HepG2 (cell line): ENCODE results near the gene BABAM2. TPM values are rescaled to one million over a fixed set of nuclear protein-coding genes. Genes with fewer than 3 reads are reported as not detected.
A peak's percentile ranks its signal among the peaks of the same experiment; 100 is the strongest.

Experiments
- ATAC-seq: fragments of 200-7000 bp; cut with Tn5 transposase; 3 replicates; pipeline ENCODE4 v1.9.1; 2020; ENCODE audit warnings: mild to moderate bottlenecking, moderate library complexity
- BruUV-seq: library from RNA; stranded (reverse); fragments of 400-500 nt; replicated peaks from 2 replicates; lab custom pipeline; 2021; lab: Mats Ljungman, UMichigan
- CTCF ChIA-PET: fragments of 300-600 bp; formaldehyde crosslinking; extraction: SDS; loops from one replicate; lab custom pipeline; 2021; ENCODE audit warnings: low total read pairs, inconsistent platforms, low intra/inter-chr PET ratio; lab: Yijun Ruan, JAX
- POLR2A ChIA-PET: fragments of 350-600 bp; sonication (Branson Sonifier 250); formaldehyde crosslinking; loops from one replicate; lab custom pipeline; 2020; ENCODE audit warnings: antibody characterized with exemption, inconsistent platforms; lab: Yijun Ruan, JAX
- DNase-seq: peaks from one replicate; pipeline ENCODE4 v3.0.0-alpha.2; 2015; ENCODE audit warnings: low spot score
- FAIRE-seq: peaks from 3 replicates; lab custom pipeline; 2011; peaks lifted over from hg19 to GRCh38; lab: Jason Lieb, UNC
- H2AFZ ChIP-seq: one replicate; pipeline ENCODE4 v1.6.1; 2011; ENCODE audit warnings: low read length, inconsistent platforms
- H3K27ac ChIP-seq: fragments of 300-600 bp; 3 replicates; pipeline ENCODE4 v1.8.0; 2011; ENCODE audit warnings: mixed run types, mild to moderate bottlenecking, mixed read lengths, low read length, inconsistent platforms; ENCODE audit not compliant: insufficient read depth; ENCODE audit errors: extremely low read length
- H3K27me3 ChIP-seq, 2 experiments: fragments of 200-600 bp in 1 of 2; 2 replicates in 1 of 2; 3 replicates in 1 of 2; pipeline versions ENCODE4 v1.6.0 to v1.8.0; 2011; ENCODE audit warnings: low read length in 2 of 2, mild to moderate bottlenecking in 2 of 2, moderate library complexity in 2 of 2, inconsistent platforms in 1 of 2; ENCODE audit not compliant: insufficient read depth in 2 of 2, control insufficient read depth in 1 of 2
- H3K36me3 ChIP-seq, 2 experiments: fragments of 200-600 bp in 1 of 2; replicated peaks in 1 of 2; 2 replicates in 1 of 2; 3 replicates in 1 of 2; pipeline versions ENCODE4 v1.5.1 to v1.8.0; 2011; ENCODE audit warnings: low read length in 2 of 2, inconsistent platforms in 1 of 2; ENCODE audit not compliant: insufficient read depth in 2 of 2, control insufficient read depth in 1 of 2
- H3K4me1 ChIP-seq: 2 replicates; pipeline ENCODE4 v1.5.1; 2012; ENCODE audit warnings: low read length, inconsistent platforms; ENCODE audit not compliant: insufficient read depth
- H3K4me2 ChIP-seq: 2 replicates; pipeline ENCODE4 v1.6.0; 2011; ENCODE audit warnings: low read depth, low read length, inconsistent platforms
- H3K4me3 ChIP-seq, 3 experiments: fragments of 200-600 bp in 1 of 3; sonication (generic), shearing (Covaris generic) in 1 of 3; replicated peaks in 1 of 3; 2 replicates each; pipeline ENCODE4 v1.5.1; 2011 to 2016; ENCODE audit warnings: low read length in 3 of 3, inconsistent platforms in 2 of 3, low read depth in 2 of 3, mild to moderate bottlenecking in 2 of 3, control low read depth in 1 of 3, mixed read lengths in 1 of 3; ENCODE audit not compliant: insufficient read depth in 1 of 3
- H3K79me2 ChIP-seq: one replicate; pipeline ENCODE4 v1.6.1; 2011; ENCODE audit warnings: low read length, inconsistent platforms; ENCODE audit not compliant: insufficient read depth
- H3K9ac ChIP-seq: 2 replicates; pipeline ENCODE4 v1.6.0; 2011; ENCODE audit warnings: mild to moderate bottlenecking, low read depth, low read length, inconsistent platforms; ENCODE audit not compliant: insufficient read depth
- H3K9me3 ChIP-seq: 2 replicates; pipeline ENCODE4 v1.5.1; 2012; ENCODE audit warnings: mild to moderate bottlenecking, low read length
- H4K20me1 ChIP-seq: 2 replicates; pipeline ENCODE4 v1.6.0; 2011; ENCODE audit warnings: inconsistent platforms, mild to moderate bottlenecking, low read length, moderate library complexity; ENCODE audit not compliant: insufficient read depth
- CEBPG ChIP-seq: IDR thresholded peaks from 2 replicates; pipeline ENCODE4 v1.6.1; 2016
- DZIP1 ChIP-seq: sonication (generic); formaldehyde crosslinking; IDR thresholded peaks from 2 replicates; pipeline ENCODE4 v1.5.0; 2020; ENCODE audit warnings: mild to moderate bottlenecking, missing genetic modification reagents
- HNF1A ChIP-seq, 2 experiments: sonication (generic) in 1 of 2; formaldehyde crosslinking in 1 of 2; IDR thresholded peaks; 2 replicates each; pipeline versions ENCODE4 v1.4.0 to v1.6.1; 2016 to 2020; ENCODE audit warnings: borderline replicate concordance in 1 of 2, low read depth in 1 of 2, mild to moderate bottlenecking in 1 of 2, missing genetic modification reagents in 1 of 2
- IKZF5 ChIP-seq: IDR thresholded peaks from 2 replicates; pipeline ENCODE4 v1.6.1; 2018; ENCODE audit warnings: missing genetic modification reagents, mild to moderate bottlenecking, missing compliant biosample characterization
- MAFG ChIP-seq: sonication (generic); formaldehyde crosslinking; IDR thresholded peaks from 2 replicates; pipeline ENCODE4 v1.5.1; 2020; ENCODE audit warnings: mild to moderate bottlenecking, missing genetic modification reagents
- SIX4 ChIP-seq: sonication (generic); formaldehyde crosslinking; IDR thresholded peaks from 2 replicates; pipeline ENCODE4 v1.4.0; 2020; ENCODE audit warnings: missing genetic modification reagents
- SOX6 ChIP-seq, 2 experiments: fragments of 450-650 bp in 1 of 2; sonication (generic) in 1 of 2; formaldehyde crosslinking in 1 of 2; IDR thresholded peaks; 2 replicates each; pipeline versions ENCODE4 v1.4.0 to v1.6.1; 2017 to 2020; ENCODE audit warnings: antibody characterized with exemption in 1 of 2, mild to moderate bottlenecking in 1 of 2, missing genetic modification reagents in 1 of 2
- TIGD3 ChIP-seq: sonication (generic); formaldehyde crosslinking; IDR thresholded peaks from 2 replicates; pipeline ENCODE4 v1.5.1; 2020; ENCODE audit warnings: mild to moderate bottlenecking, missing genetic modification reagents, borderline replicate concordance
- U2AF1 ChIP-seq: fragments of 200-400 bp; formaldehyde crosslinking; optimal IDR thresholded peaks from 2 replicates; pipeline ENCODE3; 2017; ENCODE audit warnings: mild to moderate bottlenecking, low read depth, low read length
- ZBTB37 ChIP-seq: sonication (generic); formaldehyde crosslinking; IDR thresholded peaks from 2 replicates; pipeline ENCODE4 v1.4.0; 2020; ENCODE audit warnings: mild to moderate bottlenecking, missing genetic modification reagents
- ZMYM4 ChIP-seq: sonication (generic); formaldehyde crosslinking; IDR thresholded peaks from 2 replicates; pipeline ENCODE4 v1.8.1; 2023; ENCODE audit warnings: mild to moderate bottlenecking, missing genetic modification reagents
- ZNF547 ChIP-seq: sonication (generic); formaldehyde crosslinking; IDR thresholded peaks from 2 replicates; pipeline ENCODE4 v1.5.1; 2020; ENCODE audit warnings: mild to moderate bottlenecking, missing genetic modification reagents
- ZNF614 ChIP-seq: IDR thresholded peaks from 2 replicates; pipeline ENCODE4 v1.6.1; 2018; ENCODE audit warnings: missing biosample characterization, missing genetic modification reagents, inconsistent platforms, borderline replicate concordance
- WGBS: methylation state at CpG from one replicate; pipeline ENCODE4 v1.1.6; 2017; ENCODE audit warnings: low lambda C conversion rate; 5-methylcytosine and 5-hydroxymethylcytosine counted together
- in situ Hi-C: cut with HindIII; loops from 2 replicates; pipeline ENCODE4 v1.10.0; 2017; ENCODE audit warnings: low pct_unique_long_range_greater_than_20kb; ENCODE audit not compliant: extremely low pct_ligation_motif_present
- intact Hi-C: fragments of 100-400 bp; cut with micrococcal nuclease; formaldehyde crosslinking; loops from one replicate; pipeline ENCODE4 v1.10.0; 2022; ENCODE audit not compliant: unreplicated experiment
- polyA plus RNA-seq, 8 experiments: library from polyadenylated mRNA; depleted of rRNA in 3 of 8; stranded (reverse) in 7 of 8; unstranded in 1 of 8; fragments of >200 nt; fragmentation: Illumina TruSeq in 4 of 8; extraction: Trizol in 4 of 8; gene quantifications; 2 replicates each; pipeline versions ENCODE4 v1.2.1 to v1.2.3, GENCODE V29; 2011 to 2016; ENCODE audit warnings: low read depth in 4 of 8, missing spikeins in 1 of 8, mixed read lengths in 1 of 8; ENCODE audit not compliant: insufficient read depth in 1 of 8
- total RNA-seq, 5 experiments: library from RNA; depleted of rRNA; stranded (reverse); fragments of >200 nt; fragmentation: Illumina TruSeq; extraction: Trizol; gene quantifications; 2 replicates each; pipeline ENCODE4 v1.2.3, GENCODE V29; 2016; ENCODE audit warnings: low read depth in 1 of 5

The BABAM2 gene
- total and polyA plus RNA-seq, 2 of the 13 experiments (the other 11 are each of a cell fraction or from before 2014, with no cell fraction given): 24.9 to 28.0 TPM

- H3K36me3 ChIP-seq: no peaks in the 10 kb centered on the region
- no peak overlapping the region for H3K4me3 ChIP-seq
- peak; percentile 79 for ATAC-seq
- H3K79me2 ChIP-seq: no peaks in the 10 kb centered on the region
- H2AFZ ChIP-seq: no peak overlapping the region
- CTCF ChIA-PET: no interaction called here
- H3K9ac ChIP-seq: no peak overlapping the region
- no TSS peak for BruUV-seq
- DNase-seq: peak; percentile 20
- FAIRE-seq: no peak
- no peaks in the 10 kb centered on the region for H4K20me1 ChIP-seq
- H3K4me1 ChIP-seq: peaks cover 38% of the 10 kb centered on the region
- intact Hi-C loops: no loop called here
- no peak overlapping the region for H3K4me2 ChIP-seq
- H3K9me3 ChIP-seq: no peaks in the 10 kb centered on the region
- 65% methylated on average over 4 of the region's 4 CpGs for WGBS
- H3K27ac ChIP-seq: no peak overlapping the region
- POLR2A ChIA-PET: interaction anchor here (0.7 to 1.2 kb wide), 3 partner anchors 37 to 200 kb away, joined by 3 to 4 read pairs (median 4); partner anchors contain the start of gene BABAM2
- H3K27me3 ChIP-seq: no peaks in the 10 kb centered on the region
- in situ Hi-C loops: no loop called here
- TF ChIP-seq SOX6 (IDR thresholded peaks at IDR 0.05) (no peak), SOX6 (CRISPR knock-in tag; IDR thresholded peaks at IDR 0.05) (no peak), SIX4 (CRISPR knock-in tag) (no peak), ZBTB37 (CRISPR knock-in tag) (no peak), ZNF547 (no peak), DZIP1 (CRISPR knock-in tag) (no peak), HNF1A (IDR thresholded peaks at IDR 0.05; ENCODE audit: low read depth) (no peak), HNF1A (CRISPR knock-in tag; IDR thresholded peaks at IDR 0.05; ENCODE audit: borderline replicate concordance) (no peak), IKZF5 (CRISPR knock-in tag) (no peak), U2AF1 (no peak), CEBPG (CRISPR knock-in tag) (peak; percentile 57), MAFG (CRISPR knock-in tag) (no peak), ZNF614 (CRISPR knock-in tag) (0 out of 2 replicates have a peak, but pooled peaks have one; percentile 28), TIGD3 (no peak), ZMYM4 (peak; percentile 74)
These were observed 62.5 kb downstream of the BABAM2 start for GRCh38 chr2:27953077-27953476.
